GM19240 (cell line): ENCODE results near the gene APBA2.
"Not testable (repeated sequence)": the region's sequence is repeated elsewhere in the genome, so short reads cannot be mapped to it uniquely, and the experiment has no call there.

Experiments
- DNase-seq: peaks from one replicate; pipeline ENCODE4 v3.0.0; 2011; ENCODE audit warnings: low spot score; ENCODE audit not compliant: insufficient read length

Gene APBA2

DNA sequence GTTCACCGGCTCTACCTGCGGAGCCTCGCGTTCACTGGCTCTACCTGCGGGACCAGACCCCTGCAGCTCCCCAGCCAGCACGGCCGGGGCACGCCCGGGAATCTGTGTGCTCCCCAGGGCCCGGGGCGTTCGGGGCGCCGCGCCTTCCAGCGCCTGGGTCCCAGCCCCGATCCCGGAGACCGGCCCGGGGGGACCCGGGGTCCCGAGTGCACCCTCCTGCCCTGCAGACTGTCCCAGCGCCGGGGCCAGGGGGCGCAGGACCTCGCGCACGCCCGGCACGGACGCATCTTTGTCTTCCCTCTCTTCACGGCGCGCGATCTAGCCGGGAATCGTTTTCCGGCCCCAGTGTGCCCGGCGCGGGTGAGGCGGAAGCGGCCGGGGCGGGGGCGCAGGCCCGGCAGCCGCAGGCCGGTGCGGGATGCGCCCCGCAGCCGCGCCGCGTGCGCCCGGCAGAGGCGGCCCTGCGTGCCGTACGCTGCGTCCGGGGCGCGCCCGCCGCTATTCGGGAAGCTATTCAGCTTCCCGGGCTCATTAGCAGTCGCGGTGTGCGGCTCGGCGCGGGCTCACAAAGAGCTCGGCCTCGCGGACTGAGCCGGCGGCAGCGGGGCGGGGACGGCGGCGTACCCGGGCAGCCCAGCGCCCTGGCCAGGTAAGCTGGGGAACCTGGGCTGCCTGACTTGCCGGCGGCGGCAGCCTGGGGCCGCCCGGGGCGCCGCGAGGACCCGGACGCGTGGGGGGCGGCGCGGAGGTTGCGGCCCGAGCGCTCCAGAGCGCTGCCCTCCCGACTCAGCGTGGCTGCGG is at the start of gene APBA2:
APBA2 (plus strand) TSS at position 345 of the 801 bp plus-strand sequence. CDS start 167,911 bp downstream, outside the sequence.
- no peak for DNase-seq

DNA sequence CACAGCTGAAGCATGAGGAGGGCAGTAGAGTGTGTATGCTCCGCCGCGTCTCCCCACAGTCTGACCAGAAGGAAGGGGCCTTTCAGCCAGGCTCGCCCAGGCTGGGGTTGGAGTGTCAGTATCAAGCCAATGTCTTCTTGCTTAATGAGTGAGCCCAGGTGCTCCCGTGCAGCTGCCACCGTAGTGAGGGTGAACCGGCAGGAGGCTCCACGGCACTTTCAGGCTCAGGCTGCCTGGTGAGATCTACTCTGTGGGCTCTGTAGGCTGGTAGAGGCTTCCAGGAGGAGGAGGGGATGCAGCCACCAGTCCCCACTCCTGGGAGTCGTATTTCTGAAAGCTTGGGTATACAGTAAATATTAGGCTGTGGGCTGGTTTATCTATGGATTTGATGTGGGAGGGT is 45.5 kb upstream of the APBA2 start:
- not testable (repeated sequence) for DNase-seq

DNA sequence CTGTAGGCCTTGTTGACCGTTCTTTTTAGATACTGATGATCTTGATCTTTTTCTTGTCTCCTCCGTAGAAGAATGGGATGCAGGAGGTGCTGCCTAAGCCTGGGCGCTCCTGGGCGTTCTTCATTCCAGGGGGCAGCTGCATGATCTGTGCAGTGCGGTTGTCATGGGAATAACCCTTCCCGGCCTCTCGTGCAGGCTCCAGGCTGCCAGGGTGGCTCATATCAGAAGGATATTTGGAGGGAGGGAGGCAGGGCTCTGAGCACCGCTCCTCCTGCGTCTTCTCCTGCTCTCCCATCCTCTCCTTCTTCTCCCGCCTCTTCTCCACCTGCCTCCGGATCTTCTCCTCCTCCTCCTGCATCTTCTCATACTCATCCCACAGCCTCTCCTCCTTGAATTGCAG is 43.6 kb upstream of the APBA2 start:
- DNase-seq, result not testable (repeated sequence)

DNA sequence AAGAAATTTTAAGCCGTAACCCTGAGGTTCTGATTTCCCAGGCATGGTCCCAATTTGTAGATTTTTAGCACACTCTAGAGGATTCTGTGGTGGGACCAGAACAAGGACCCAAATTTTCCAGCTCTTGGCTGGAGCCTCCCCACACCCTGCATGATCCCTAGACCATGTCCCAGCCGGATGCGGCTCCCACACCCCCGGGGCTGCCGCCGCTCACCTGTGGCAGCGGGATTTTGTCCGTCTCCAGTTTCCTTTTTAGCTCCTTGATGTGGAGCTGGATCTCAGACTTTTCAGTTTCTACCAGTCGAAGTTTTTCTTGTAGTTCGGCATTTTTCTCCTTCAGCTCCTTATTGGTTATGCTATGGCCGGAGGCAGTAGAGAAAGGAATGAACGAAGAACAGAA is 42.3 kb upstream of the APBA2 start:
- not testable (repeated sequence) for DNase-seq

DNA sequence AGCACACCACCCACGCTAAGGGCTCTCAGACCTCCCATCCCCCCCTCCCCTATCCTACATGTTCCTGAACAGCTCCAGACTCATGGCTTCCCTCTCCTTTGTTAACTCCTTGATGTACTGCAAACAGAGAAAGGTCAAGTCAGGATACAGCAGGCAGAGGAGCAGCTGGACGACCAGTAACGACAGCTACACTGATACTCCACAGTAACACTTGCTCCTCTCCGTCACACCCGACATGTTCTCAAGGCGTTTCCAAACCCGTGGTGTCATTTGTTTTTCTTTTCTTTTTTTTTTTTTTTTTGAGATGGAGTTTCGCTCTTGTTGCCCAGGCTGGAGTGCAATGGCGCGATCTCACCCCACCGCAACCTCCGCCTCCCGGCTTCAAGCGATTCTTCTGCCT is 41.6 kb upstream of the APBA2 start:
- DNase-seq, result not testable (repeated sequence)

DNA sequence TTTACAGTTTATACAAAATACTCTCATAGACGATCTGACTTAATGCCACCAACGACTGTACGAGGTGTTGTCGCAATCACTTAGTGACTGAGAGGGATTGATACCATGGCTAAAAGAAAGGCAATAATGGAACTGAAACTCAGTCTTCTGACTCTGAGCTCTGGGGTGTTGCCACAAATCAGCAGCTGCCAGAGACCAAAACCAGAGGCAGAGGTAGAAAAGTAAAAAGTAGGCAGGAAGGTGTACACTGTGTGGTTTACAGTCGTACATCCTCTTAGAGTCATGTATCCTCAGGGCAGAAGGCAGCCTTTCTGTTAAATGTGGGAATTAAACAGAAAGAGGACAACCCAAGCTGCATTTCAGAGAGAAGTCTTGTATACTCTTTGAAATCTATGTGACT is 38.5 kb upstream of the APBA2 start:
- DNase-seq, result not testable (repeated sequence)

DNA sequence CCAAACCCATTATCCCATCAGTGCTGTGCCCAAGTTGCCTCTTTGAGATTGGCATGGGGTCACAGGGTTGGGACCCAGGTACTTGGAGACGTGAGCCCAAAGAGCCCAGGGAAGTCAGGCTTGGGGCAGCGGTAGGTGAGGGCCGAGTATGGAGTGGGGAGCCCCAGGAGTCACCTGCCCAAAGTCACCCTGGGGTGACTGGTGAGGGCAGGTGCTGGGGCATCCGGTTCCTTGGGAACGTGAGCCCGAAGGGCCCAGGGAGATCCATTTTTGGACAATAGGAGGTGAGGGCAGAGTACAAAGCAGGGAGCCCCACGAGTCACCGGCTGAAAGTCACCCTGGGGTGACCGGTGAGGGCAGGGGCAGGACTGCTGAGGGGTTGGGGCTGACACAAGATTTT is 37.8 kb upstream of the APBA2 start:
- DNase-seq, result not testable (repeated sequence)

DNA sequence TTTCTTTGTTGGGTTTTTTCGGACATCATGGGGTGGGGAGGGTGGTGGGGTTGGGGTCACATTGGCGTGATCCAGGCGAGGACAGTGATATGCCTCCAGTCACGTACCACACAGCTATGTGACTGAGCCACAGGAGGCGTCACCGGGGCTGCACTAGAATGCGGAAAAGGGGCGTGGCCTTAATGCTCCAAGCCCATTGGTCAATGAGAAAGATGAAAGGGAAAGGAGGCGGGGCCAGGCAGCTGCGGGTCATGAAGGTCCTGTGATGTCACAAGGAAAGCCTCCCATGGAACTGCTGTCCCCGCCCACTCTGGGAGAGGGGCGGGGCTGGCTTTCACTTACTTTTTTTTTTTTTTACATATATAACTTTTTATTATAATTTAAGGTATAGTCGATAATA is 37.3 kb upstream of the APBA2 start, which contains the start of gene GOLGA6L7:
GOLGA6L7 (minus strand) TSS at position 124 of the 400 bp plus-strand sequence; CDS start at position 29, 95 bp downstream.
- not testable (repeated sequence) for DNase-seq

DNA sequence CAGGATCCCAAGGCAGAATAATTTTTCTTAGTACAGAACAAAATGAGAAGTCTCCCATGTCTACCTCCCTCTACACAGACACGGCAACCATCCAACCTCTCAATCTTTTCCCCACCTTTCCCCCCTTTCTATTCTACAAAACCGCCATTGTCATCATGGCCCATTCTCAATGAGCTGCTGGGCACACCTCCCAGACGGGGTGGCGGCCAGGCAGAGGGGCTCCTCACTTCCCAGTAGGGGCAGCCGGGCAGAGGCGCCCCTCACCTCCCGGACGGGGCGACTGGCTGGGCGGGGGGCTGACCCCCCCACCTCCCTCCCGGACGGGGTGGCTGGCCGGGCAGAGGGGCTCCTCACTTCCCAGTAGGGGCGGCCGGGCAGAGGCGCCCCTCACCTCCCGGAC is 36.5 kb upstream of the APBA2 start:
- DNase-seq, result not testable (repeated sequence)

DNA sequence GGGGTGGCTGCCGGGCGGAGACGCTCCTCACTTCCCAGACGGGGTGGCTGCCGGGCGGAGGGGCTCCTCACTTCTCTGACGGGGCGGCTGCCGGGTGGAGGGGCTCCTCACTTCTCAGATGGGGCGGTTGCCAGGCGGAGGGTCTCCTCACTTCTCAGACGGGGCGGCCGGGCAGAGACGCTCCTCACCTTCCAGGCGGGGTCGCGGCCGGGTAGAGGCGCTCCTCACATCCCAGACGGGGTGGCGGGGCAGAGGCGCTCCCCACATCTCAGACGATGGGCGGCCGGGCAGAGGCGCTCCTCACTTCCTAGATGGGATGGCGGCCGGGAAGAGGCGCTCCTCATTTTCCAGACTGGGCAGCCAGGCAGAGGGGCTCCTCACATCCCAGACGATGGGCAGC is 36.0 kb upstream of the APBA2 start:
- not testable (repeated sequence) for DNase-seq

DNA sequence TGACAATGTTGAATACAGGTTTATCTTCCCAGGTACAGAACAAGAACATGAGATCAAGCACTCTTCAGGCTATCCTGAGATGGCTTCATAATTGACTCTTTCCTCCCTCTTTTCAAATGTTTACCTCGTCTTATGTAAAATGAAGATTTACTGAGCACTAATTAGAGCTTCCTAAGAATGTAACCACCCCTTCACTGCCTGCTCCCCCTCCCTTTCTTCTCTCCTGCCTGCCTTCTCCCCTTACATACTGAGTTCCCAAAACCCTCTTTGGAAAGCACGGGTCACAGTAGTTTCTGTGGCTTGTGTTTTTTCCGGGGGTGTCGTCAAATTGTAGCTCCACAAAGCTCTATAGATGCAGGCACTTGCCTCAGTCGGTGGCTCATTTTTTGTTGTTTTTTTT is 32.1 kb upstream of the APBA2 start:
- not testable (repeated sequence) for DNase-seq

DNA sequence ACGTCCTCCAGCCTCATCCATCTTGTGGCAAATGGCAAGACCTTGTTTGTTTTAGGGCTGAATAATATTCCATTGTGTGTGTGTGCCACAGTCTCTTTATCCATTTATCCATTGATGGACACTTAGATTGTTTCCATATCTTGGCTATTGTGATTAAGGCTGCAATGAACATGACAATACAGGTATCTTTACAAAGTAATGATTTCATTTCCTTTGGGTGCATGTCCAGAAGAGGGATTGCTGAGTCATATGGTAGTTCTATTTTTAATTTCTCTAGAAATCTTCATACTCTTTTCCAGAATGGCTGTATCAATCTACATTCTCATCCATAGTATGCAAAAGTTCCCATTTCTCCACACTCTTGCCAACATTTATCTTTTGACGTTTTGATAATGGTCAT is 31.2 kb upstream of the APBA2 start:
- not testable (repeated sequence) for DNase-seq

DNA sequence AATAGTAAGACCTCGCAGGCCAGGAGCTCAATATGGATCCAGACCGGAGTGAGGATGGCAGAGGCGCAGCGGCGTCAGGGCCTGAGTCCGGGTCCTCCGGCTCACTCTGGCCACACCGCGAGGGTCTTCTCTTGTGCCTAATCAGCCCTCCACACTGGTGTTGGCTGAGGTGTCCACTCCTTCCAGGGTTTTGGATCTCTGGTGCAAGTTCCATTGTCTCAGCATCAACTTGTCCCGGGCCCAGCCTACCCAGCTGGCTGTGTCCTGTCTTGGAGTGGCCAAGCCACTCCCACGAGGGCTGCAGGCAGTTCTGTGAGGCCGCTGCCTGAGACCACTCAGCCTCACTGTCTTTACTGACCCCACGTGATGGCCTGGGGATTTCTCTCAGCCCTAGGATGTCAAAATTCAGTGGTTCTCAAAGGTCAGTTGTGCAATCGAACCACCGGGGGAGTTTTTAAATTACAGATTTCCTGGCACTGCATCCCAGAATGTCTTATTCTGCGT is 24.7 kb upstream of the APBA2 start:
- no peak for DNase-seq

DNA sequence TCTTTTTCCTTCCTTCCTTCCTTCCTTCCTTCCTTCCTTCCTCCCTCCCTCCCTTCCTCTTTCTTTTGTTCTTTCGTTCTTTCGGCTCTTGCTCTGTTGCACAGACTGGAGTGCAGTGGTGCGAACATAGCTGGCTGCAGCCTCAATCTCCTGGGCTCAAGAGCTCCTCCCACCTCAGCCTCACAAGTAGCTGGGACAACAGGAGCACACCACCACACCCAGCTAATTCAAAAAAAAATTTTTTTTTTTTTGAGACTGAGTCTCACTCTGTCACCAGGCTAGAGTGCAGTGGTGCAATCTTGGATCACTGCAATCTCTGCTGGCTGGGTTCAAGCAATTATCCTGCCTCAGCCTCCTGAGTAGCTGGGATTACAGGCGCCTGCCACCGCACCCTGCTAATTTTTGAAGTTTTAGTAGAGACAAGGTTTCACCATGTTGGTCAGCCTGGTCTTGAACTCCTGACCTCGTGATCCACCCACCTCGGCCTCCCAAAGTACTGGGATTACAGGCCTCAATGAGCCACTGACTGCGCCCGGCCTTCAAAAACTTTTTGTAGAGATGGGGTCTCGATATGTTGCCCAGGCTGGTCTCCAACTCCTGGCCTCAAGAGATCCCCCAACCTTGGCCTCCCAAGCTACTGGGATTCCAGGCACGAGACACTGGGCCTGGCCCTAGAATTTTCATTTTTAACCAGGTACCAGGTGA is 24.0 kb upstream of the APBA2 start:
- not testable (repeated sequence) for DNase-seq

DNA sequence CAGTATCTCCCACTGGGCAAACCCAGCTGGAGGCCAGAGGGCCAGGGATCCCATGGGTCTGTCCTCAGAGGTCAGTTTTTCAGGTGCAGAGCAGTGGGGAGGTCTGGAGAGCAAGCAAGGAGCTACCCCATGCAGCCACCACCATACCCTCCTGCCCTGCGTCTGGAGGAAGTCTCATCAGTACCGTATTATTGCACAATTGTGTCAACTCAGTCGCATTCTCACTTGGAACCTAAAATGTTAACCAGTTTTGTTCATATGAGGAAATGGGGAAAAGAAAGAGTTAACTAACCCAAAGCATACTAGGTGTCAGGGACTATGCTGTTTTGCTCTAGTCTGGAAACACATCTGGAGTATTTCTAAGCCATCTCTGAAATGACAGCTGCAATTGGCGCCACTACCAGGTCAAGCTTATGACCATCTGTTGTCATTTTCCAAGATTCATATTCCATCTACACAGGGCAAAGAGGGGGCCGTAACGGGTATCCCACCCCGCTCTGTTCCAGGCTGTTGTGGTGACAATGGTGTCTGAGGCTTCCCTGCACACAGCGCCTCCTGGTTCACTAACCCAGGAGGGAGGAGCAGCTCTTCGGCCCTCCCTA is 16.9 kb upstream of the APBA2 start:
- DNase-seq, result no peak

DNA sequence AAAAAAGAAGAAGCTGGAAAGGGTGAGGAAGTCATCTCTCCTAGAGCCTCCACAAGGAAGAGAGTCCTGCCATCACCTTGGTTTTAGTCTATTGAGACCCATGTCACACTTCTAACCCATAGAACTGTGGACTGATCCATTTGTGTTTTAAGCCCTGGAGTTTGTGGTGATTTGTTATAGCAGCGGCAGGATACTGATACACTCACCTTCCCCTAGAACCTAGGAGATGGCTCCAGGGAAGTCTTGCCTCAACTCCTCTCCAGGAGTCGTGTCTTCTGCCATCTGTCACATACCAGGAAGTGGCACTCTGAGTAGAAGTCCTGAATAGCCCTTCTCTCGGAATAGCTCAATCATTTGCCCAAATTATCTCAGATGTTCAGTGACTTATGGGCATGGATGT is 14.6 kb upstream of the APBA2 start:
- DNase-seq, result no peak

DNA sequence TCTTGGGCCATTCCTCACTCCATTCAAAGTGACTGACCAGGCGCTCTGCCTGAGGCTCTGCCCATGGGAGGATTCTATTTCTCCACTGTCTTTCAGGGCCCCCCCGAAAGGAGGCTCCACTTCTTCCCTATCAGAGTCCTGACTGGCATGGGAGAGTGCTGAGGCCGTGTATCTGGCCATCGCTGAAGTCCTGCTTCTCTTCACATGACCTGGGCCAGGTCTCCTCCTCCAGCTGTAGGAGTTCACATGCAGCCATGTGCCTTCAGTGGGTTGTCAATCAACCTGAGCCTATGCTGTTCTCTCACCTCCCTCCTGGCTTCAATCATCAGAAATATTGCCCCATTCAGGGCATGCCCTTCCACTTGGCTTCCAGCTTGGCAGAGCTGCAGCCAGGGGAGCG is 12.8 kb upstream of the APBA2 start:
- no peak for DNase-seq

DNA sequence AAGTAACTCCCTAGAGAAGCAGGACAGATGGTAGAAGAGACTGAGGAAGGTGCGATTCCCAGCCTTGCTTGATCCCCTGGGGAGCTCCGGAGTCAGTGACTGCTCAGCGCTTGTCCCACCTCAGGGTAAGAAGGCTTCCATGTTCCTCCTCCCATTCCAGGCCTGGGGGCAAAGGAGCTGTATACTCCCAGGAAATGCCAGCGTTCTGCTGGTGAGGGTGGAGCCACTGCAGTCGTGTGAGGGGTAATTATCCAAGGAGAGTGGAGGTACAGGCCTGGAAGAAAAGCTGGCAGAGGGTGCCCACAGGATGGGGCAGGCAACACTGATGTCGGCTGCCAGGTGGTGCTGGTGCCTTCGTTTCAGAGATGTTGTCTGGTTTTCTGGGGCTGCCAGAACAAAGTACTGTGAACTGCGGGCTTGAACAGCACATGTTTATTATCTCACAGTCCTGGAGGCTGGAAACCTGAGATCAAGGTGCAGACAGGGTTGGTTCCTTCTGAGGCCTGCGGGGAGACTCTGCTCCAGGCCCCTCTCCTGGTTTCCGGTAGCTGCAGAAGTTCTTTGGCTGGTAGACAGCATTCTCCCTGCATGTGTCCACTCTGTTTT is 12.1 kb upstream of the APBA2 start:
- DNase-seq, result no peak

DNA sequence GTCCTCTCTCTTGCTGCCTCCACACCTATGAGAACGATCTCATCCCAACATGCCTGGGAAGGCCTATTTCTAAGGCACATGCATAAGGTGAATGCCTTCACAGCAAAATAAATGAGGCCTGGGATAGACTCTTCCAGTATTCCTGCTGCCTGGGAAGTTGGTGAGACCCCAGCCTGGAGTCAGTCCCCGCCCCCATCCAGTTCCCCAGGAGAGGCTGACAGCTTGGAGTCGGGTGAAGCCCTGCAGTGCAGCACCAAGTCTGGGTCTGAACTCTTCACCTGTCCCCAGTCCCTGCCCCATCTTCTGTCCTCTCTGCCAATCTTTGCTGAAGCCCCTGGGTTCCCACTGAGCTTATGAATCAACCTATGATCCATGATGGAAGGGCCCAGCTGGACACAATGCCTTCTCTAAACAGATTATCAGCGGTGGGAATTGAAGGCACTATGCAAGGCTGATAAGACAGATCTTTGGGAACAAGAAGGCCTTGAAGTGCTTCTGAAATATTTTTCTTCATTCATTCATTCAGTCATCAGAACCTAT is 10.2 kb upstream of the APBA2 start:
- no peak for DNase-seq

DNA sequence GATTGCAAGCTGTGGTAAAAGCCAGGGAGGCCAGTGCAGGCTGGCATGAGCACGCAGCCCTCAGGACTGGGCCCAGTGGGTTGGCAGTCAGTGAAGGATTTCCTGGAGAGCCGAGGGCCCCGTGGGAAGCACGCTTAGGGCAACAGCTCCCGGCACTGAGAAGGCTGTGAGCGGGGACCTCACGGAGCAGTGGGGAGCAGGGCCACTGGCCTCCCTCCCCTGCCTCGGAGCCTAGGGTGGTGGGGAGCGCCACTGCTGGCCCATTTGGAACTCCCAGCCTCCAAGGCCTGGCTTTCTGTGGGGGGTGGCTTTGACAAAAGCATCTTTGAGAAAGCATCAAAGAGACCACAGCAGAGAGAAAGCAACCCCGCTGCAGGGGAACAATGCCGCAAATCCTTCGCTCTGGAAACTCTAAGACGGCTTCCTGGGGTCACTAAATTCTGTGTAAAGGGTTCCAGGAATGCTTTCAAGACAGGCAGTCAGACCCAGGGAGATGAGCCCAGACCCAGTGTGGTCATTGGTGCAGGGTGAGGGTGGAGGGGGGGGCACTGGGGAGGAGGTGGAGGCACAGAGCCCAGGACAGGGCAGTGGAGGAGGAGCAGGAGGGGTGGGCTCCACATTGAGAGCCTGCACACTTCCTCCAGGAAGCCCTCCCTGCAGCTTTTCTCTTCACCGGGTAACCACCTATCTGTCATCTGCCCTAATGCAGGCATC is 9.5 kb upstream of the APBA2 start:
- no peak for DNase-seq

DNA sequence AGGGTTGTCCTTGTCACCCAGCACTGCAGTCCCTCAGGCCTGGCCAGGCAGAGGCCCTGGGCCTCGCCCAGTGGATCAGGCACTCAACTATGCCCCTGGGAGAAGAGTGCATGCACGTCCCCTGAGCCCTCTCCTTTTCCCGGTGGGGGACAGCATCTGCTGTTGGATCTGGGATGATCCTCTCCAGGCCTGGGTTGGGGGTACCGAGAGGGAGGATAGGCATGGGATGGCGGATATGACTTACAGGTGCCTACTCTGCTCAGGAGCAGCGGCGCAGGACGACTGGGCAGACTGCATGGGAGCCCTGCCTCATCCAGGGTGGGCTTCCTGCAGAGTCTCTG is 9.0 kb upstream of the APBA2 start:
- DNase-seq, result no peak
